Measurements from ENCODE around the gene FAM149B1.
"Not testable (repeated sequence)": the region's sequence is repeated elsewhere in the genome, so short reads cannot be mapped to it uniquely, and the experiment has no call there.

Gene FAM149B1

DNA sequence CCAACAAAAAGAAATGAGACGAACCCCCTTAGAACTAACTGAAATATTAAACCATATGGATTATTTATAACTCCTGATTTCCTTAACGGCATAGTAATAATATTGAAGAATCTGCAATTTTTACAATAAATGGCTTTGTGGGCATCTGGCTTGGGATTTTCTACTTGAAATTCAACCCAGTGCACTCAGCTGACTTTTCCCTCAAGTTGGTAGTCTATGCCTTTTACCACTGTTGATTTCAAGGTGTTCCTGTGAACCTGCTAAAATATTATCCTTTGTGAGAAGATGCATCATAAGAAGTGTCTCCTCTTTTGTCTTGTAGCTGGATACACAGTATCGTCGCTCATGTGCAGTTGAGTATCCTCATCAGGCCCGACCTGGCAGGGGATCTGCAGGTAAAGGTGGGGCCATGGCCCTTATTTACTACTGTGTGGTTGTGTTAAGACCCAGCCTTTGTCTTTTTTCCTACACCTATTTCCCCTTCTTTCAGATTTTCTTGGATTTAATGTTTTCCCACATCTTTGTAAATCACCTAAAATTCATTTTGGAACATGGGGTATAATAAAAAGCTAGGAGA lies 71.2 kb downstream of the FAM149B1 start:
- no peak for DNase-seq

DNA sequence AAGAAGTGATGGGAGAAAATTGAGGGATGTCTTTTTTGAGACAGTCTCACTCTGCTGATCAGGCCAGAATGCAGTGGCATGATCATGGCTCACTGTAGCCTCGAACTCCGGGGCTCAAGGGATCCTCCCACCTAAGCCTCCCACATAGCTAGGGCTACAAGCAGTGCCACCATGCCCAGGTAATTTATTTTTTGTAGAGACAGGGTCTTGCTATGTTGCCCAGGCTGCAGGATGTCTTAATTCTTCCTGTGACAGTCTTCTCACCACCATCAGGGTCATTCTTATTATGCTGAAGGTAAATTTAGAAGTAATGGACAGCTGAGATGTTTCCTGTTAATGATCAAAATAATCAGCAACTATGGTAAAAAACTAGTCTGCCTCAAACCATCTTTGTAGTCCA lies 72.0 kb downstream of the FAM149B1 start:
- no peak for DNase-seq

DNA sequence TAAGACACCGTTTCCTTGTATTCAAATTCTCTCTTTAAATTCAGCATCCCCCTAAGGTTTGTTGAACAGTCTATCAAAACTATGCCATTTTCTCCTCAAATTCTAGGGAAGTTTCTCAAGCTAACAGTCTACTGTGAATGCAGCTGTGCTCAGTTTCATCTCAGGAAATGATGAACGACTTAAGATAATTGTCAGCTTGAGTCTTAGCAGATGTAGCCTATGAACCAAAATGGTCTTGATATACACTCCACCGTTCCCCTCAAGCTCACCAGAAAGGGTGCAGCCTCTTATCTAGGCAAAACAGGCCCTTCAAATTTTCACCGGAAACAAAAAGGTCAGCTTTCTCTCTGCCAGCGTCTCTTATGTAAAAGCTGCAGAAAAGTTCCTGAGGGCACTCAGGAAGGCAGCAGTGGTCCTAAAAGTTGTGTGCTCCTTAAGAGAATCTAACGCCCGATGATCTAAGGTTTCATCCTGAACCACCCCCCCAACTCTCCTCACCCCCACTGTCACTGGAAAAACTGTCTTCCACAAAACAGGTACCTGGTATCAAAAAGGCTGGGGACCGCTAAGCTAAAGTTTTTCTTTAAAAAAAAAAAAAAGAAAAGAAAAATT lies 77.1 kb downstream of the FAM149B1 start:
- DNase-seq: no peak

DNA sequence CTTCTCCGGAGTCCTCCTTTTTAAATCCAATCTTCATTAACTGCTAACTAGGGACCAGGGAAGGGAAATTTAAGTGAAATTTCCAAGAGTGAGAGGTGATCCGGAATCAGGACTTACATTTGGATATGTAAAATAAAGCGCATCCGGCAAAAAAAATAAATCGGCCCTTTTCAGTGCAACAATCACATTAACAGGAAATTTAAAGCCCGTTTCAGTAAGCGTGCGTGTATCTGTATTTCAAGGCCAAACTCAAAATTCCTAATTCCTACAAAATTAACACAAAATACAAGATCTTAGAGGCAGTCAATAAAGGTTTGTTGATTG lies 78.4 kb downstream of the FAM149B1 start:
- no peak for DNase-seq

DNA sequence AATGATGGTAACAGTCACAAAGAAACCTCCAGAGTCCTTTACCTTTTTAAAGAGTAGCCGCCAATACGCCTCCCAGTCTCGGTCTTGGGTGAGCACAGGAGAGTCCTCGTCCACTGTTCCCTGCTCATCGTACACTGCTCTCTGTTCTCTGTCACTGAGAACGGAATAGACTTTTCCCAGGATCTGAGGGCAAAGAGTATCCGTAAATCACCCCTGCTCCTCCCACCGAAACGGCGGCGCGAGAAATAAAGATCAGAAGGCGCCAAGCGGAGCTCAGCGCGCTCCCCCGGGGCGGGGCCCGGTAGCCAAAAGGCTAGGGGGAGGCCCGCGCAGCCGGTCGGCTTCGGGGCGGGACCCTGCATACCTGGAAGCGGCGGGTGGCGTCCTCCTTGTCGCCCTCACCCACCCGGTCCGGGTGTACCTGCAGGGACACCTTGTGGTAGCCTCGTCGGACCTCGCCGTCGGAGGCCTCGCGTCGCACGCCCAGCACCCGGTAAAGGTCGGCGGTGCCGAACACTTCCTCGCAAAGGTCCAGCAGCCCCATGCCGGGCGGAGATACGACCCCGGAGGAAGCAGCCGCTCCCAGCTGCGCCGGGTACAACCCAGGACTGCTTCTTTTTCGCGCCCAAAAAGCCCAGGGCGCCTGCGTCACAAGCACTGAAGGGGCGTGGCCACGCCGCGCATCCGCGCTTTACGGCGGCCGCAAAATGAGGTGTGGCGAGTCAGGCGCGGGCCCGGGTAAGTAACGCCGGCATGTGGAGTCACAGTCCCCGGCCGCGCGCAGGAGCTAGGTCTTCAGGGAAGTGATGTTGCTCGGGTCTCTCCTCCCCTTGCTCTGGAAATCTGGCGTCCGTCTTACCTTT lies 79.0 kb downstream of the FAM149B1 start, which contains the start of gene DNAJC9:
Gene DNAJC9 (minus strand): TSS at position 610 of the 863 bp plus-strand sequence. CDS start 66 bp downstream, at position 544.
- DNase-seq: peak; percentile 95 to 98

DNA sequence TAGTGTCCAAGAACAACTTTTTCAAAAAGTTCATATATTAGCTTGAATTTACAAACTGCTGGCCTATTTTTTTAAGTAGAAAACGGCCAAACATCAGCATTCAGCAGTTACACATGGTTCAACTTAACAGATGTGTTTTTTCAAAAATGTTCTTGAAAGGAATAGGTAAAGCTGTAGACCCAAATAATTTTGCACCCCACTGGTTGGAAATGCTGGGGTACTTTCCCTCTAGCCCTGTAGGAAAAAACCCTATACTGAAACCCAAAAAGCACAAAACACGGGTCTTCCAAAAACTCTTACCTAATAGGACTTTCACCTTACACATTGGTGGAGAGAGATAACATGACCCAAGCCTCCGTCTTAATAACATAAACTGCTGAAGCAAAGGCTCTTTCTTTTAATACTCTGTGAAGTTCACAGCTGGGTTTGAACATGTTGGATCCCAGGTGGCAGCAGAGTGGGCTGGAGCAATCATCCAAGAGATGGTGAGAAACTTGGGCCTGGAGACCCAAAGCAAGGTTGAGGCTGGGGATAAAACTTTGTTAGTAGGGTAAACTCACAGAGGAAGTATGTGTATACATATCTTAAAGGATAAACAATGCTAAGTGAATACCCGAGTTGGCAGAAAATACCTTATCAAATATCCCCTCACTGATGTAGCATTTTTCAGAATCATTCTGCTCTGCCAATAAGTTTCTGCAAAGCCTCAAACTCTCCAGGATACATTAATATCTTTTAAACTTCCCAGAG lies 79.8 kb downstream of the FAM149B1 start:
- DNase-seq: peak in 1 of 2 donors; percentile 16

DNA sequence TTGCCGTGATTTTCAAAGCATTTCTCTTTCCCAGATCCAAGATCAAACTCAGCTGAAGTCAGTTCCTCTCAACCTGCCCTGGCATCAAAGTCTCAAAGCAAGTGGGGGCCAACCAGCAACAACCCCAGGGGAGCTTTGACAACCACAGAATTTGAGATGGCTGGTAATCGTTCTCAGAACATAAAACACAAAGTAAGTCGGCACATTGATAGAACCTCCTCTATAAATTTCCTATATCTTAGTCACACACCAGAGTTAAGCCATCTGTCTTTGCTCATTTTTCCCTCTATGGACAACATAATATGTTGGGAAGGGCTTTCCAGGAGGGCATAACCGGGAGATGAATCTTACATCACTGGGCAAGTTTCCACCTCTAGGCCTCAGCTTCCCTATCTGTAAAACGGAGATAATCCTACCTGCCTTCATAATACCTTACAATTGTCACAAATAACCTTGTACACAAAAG lies 80.4 kb downstream of the FAM149B1 start:
- no peak for DNase-seq

DNA sequence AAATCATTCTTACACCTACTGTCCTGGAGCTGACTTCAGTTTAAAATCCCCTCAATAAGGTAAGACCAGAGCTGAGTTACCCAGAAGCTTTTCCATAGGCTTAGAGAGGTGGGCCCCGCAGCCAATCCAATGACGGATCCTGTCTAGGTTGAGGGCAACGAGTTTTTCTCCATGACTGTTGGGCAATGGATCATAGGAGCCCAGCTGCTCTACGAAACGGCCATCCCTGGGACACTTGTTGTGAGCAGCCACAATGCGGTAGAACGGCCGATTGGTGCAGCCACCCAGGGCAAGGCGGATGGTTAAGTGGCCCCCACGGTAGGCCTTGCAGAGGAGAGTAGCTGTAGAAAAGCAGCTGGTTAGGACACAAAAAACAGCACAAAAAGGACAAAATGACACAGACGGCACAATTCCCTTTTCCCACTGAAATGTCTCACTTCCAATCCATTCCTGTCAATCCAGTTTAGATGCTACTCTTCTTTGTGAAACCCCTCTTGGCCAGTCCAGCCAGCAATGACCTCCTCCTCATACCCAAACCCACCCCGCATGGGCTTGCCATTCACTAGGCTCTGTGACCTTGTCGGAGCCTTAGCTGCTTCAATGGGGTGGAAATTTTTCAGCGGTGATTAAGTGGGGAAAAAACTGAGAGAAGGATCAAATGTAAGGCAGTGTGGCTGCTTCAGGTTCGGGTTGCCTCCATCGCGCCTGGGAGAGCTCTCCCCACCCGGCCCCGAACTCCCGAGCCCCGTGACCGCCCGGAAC lies 83.9 kb downstream of the FAM149B1 start:
- DNase-seq: no peak

DNA sequence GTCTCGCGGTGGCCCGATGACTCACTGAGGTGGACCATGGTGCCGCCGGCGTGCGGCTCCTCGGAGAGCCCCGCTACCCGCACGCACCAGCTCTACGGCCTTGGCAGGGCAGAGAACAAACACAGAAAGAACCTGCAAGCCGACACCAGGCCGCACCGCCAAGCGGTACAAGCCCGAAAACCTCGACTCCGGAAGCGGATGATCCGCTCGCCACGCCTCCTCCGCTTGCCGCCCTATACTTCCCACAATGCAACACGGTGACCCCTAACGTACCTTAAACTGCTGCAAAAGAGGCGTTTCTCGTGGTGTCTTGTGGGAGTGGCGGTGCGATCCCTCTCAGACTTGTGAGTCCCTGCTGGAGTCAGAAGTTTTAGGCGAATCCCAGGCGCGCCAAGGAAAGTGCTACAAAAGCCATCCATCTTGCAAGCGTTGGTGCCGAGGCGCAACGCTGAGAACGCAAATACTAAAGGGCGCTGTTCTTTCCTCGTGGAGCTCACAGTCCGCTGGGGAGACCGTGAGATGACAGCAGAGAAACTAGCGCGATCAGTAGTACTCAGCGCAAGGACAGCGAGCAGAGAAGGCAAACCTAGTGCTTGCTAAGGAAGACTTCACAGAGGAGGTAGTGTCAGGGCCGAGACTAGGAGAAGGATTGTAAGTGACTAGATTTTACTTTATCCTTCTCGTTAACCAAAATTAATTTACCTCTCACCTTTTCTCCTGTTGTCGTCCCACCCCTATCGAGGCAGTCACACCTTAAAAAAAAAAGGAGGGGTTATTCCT lies 84.7 kb downstream of the FAM149B1 start, which contains the start of gene MRPS16:
Gene MRPS16 (minus strand): TSS at position 200 of the 780 bp plus-strand sequence. CDS start 162 bp downstream, at position 38.
- peak; percentile 91 to 94 for DNase-seq

DNA sequence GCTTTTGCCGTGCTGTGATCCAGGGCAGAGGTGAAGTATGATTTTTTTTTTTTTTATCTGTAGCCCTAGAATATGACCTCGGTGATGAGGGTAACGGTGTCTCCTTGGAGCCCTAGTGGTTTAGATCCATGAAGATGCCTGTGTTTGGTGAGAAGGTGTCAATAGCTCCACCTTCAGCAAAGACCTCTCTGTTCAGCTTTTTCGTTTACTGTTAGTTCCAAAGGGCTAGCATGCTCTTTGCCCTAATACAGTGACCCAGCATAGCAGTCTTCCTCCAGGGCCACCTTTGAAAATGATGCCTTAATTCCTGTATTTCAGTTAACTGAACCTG lies 85.3 kb downstream of the FAM149B1 start:
- DNase-seq: peak in 1 of 2 donors; percentile 20

DNA sequence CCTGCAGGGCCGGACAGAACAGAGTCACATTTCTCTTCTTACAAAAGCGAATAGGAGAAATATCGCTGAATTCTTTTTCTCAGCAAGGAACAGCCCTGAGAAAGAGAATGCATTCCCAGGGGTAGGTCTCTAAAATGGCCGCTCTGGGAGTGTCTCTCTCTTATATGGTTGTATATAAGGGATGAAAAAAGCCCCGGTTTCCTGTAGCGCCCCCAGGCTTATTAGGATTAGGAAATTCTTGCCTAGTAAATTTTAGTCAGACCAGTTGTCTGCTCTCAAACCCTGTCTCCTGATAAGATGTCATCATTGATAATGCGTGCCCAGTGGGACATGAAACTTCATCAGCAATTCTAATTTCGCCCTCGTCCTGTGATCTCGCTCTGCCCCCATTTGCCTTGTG lies 90.7 kb downstream of the FAM149B1 start:
- DNase-seq: not testable (repeated sequence)

DNA sequence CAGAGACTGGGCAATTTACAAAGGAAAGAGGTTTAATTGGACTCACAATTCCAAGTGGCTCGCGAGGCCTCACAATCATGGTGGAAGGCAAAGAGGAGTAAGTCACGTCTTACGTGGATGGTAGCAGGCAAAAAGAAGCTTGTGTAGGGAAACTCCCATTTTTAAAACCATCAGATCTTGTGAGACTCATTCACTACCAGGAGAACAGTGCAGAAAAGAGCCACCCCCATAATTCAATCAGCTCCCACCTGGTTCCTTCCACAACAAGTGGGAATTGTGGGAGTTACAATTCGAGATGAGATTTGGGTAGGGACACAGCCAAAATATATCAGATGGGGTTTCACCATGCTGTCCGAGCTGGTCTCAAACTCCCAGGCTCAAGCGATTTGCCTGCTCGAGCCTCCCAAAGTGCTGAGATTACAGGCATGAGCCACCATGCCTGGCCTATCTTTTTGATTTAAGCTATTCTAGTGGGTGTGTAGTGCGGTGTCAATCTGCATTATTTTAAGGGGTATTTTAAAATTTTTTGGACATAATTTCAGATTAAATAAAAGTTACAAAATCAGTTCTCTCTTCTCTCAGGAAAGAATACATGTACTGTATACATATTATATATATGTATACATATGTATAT lies 93.6 kb downstream of the FAM149B1 start:
- DNase-seq: no peak

DNA sequence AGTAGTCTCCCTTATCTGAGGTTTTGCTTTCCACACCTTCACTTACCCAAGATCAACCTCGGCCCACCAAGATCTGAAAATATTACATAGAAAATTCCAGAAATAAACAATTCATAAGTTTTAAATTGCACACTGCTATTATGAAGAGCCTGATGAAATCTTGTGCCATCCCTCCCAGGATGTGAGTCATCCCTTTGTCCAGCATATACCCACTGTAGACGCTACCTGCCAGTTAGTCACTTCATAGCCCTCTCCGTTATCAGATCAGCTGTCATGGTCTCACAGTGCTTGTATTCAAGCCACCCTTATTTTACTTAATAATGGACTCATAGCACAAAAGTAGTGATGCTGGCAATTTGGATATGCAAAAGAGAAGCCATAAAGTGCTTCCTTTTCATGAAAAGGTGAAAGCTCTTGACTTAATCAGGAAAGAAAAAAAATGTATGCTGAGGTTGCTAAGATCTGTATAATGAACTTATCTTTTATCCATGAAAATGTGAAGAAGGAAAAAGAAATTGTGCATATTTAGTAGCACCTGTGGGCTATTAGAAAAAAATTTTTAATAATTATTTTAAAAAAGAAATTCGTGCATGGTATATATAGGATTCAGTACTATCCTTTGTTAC lies 94.3 kb downstream of the FAM149B1 start:
- no peak for DNase-seq

DNA sequence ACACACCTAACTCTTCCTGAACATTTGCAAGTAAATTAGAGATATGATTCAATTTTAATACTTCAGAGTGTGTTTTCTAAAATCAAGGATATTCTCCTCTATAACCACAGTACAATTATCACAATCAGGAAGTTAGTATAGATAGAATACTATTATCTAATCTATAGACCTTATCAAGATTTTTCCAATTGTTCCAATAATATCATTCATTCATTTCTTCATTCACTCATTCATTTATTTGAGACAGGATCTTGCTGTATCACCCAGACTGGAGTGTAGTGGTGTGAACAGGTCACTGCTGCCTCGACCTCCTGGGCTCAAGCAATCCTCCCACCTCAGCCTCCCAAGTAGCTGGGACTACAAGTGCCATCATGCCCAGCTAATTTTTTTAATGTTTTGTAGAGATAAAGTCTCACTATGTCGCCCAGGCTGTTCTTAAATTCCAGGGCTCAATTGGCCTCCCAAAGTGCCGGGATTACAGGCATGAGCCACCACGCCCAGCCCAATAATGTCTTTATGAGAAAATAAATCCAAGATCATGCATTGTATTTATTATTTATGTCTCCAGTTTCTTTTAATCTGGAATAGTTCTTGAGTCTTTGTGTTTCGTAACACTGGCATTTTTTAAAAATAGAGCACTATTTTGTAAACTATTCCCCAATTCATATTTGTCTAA lies 95.1 kb downstream of the FAM149B1 start:
- DNase-seq: no peak

DNA sequence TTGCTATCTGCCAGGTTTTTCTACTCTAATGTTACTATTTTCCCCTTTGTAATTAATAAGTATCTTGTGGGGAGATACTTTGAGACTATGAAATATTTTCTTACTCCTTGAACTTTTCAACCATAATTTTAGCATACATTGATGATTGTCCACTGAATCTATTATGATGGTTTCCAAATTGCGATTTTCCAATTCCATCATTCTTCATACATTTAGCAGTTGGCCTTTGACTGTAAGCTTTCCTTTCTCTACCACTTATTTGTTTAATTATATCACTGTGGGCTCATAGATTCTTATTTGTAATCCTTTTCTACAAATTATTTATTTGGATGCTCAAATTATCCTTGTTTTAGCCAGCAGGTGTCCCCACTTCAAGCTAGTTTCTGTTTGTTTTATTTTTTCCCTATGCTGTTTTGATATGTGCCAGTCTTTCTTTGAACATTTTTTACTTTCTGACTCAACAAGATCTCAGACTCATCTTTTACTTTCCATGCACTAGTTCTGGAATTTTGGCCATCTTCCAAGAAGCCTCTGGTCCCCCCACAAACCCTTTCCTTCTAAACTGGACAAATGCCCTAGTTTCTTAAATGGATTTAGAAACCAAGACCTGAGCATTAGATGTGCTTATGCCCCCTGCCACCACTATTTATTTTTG lies 95.9 kb downstream of the FAM149B1 start:
- DNase-seq: peak in 1 of 2 donors; percentile 22

DNA sequence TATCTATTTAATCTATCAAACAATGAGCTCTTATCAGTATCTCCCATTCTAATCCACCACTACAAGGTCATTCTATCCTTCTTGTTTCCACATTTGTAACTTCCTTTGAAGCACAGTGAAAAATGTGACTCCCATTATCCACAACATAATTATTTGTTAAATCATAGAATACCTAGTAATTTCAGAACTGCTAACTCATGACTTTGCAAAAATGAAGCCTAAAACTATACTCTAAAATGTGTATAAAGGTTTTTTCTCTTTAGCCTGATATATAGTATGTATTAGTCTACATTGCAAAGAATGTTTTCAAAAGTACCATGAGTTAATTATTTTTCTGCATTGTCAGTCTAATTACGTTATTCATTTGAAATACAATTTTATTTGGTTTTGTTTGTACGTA lies 96.5 kb downstream of the FAM149B1 start:
- no peak for DNase-seq

DNA sequence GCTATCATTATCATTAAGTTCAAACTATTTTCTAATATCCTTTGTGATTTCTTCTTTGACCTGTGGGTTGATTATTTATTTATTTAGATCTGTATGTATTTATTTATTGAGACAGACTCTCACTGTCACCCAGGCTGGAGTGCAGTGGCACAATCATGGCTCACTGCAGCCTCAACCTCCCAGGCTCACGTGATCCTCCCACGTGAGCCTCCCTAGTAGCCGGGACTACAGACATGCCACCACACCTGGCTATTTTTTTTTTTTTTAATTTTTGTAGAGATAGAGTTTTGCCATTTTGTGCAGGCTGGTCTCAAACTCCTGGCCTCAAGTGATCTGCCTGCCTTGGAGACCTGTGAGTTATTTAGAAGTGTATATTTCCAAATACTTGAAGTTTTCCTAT lies 113.2 kb downstream of the FAM149B1 start:
- DNase-seq: no peak

DNA sequence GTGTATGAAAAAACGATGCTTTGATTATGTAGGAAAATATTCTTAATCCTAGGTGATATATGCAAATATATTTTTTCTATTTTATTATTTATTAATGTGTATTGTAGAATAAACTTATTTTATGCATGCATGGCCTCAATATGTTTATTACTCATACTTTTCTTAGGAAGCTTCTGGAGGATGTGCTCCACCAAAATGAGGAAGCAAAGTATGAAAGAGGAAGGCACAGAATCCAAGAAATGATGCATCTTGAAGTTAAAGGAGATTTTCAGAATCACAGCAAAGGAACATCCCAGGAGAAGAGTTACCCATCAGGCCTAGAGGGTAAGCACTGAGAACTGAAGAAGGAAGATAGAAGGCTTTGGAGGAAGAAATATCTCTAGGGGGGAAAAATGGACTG lies 119.5 kb downstream of the FAM149B1 start:
- DNase-seq: no peak

DNA sequence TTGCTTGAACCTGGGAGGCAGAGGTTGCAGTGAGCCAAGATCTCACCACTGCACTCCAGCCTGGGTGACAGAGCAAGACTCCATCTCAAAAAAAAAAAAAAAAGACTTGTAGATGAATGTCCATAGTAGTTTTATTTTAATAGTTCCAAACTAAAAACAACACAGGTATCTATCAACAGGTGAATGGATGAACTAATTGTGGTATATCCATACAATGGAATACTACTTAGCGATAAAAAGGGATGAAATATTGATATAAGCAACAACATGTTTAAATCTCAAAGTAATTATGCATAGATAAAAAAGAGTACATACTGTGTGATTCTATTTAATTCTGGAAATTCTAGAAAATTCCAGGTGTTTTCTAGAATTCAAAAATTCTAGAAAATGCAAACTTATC lies 122.0 kb downstream of the FAM149B1 start:
- DNase-seq: no peak
